Peyer's patch (tissue), 4 donors: Measurements from ENCODE around the gene SNN. TPM values are rescaled to one million over a fixed set of nuclear protein-coding genes. Genes with fewer than 3 reads are reported as not detected.

Source experiments
- DNase-seq, 3 donors: peaks; one replicate each; pipeline ENCODE4 v3.0.0-alpha.2; 2017 to 2019
- H3K27ac ChIP-seq, 4 donors: fragments of 200-600 bp; sonication (generic); one replicate each; pipeline ENCODE4 v1.5.1; 2016 to 2019
- H3K27me3 ChIP-seq, 2 donors: fragments of 200-600 bp; sonication (generic); one replicate each; pipeline ENCODE4 v1.5.1; 2019
- H3K36me3 ChIP-seq, 3 donors: fragments of 200-600 bp; sonication (generic); one replicate each; pipeline ENCODE4 v1.5.1; 2016 to 2019
- H3K4me1 ChIP-seq, 4 donors: fragments of 200-600 bp; sonication (generic); one replicate each; pipeline ENCODE4 v1.5.1; 2016 to 2019
- H3K4me3 ChIP-seq, 4 donors: fragments of 200-600 bp; sonication (generic); 1 replicate in 3 of 4; 2 replicates in 1 of 4; pipeline ENCODE4 v1.5.1; 2016 to 2019; ENCODE audit warnings: mild to moderate bottlenecking in 1 of 4
- H3K9me3 ChIP-seq, 4 donors: fragments of 200-600 bp; sonication (generic); one replicate each; pipeline ENCODE4 v1.5.1; 2016 to 2019; ENCODE audit warnings: mild to moderate bottlenecking in 1 of 4
- CTCF ChIP-seq, 6 experiments: fragments of 450-650 bp in 4 of 6; fragments of 200-600 bp in 2 of 6; sonication (generic) in 1 of 6; IDR thresholded peaks; one replicate each; pipeline ENCODE4 v1.5.1; 2017 to 2019; ENCODE audit warnings: antibody characterized with exemption in 6 of 6, mild to moderate bottlenecking in 3 of 6, moderate library complexity in 1 of 6
- POLR2A ChIP-seq, 2 donors: fragments of 450-650 bp; IDR thresholded peaks; one replicate each; pipeline ENCODE4 v1.5.1; 2017; ENCODE audit warnings: antibody characterized with exemption in 2 of 2, mild to moderate bottlenecking in 2 of 2, moderate library complexity in 2 of 2
- total RNA-seq, 4 donors: library from RNA; depleted of rRNA; stranded (reverse); fragments of >200 nt; gene quantifications; one replicate each; pipeline ENCODE4 v1.1.0, GENCODE V29; 2016

The SNN gene
- total RNA-seq, 4 donors from 2014 or later: 4.2 to 5.0 (median 4.5) TPM

GRCh38 chr16:11711662-11712061 lies 43.4 kb downstream of the SNN start:
- Histone ChIP-seq H3K27me3 (no peaks in the 10 kb centered on the region), H3K9me3 (no peaks in the 10 kb centered on the region), H3K27ac (no peak overlapping the region), H3K4me1 (peaks cover 0 to 6% (median 0%) of the 10 kb centered on the region in 4 donors), H3K4me3 (no peak overlapping the region), H3K36me3 (peaks cover 0 to 50% (median 0%) of the 10 kb centered on the region in 3 donors)
- no peak for DNase-seq
- TF ChIP-seq POLR2A (IDR thresholded peaks at IDR 0.05): no peak
- TF ChIP-seq CTCF (IDR thresholded peaks at IDR 0.05): no peak

- Histone ChIP-seq H3K9me3 (no peaks in the 10 kb centered on the region), H3K27ac (no peak overlapping the region), H3K27me3 (no peaks in the 10 kb centered on the region), H3K4me1 (peaks cover 0 to 6% (median 0%) of the 10 kb centered on the region in 4 donors), H3K4me3 (no peak overlapping the region), H3K36me3 (peaks cover 0 to 45% (median 0%) of the 10 kb centered on the region in 3 donors)
- TF ChIP-seq CTCF (IDR thresholded peaks at IDR 0.05): no peak
- TF ChIP-seq POLR2A (IDR thresholded peaks at IDR 0.05): no peak
- no peak for DNase-seq
Measured at GRCh38 chr16:11712122-11712521, 43.9 kb downstream of the SNN start.

GRCh38 chr16:11715246-11715947 lies 47.1 kb downstream of the SNN start:
- Histone ChIP-seq H3K4me1 (peaks cover 0 to 17% (median 0%) of the 10 kb centered on the region in 4 donors), H3K9me3 (no peaks in the 10 kb centered on the region), H3K27me3 (no peaks in the 10 kb centered on the region), H3K4me3 (no peak overlapping the region), H3K27ac (peak overlapping the region in 2 of 4 donors; percentile 11 to 34), H3K36me3 (peaks cover 0 to 38% (median 0%) of the 10 kb centered on the region in 3 donors)
- no peak for TF ChIP-seq POLR2A (IDR thresholded peaks at IDR 0.05)
- no peak for TF ChIP-seq CTCF (IDR thresholded peaks at IDR 0.05)
- no peak for DNase-seq

GRCh38 chr16:11716336-11716735 lies 48.1 kb downstream of the SNN start:
- TF ChIP-seq CTCF (IDR thresholded peaks at IDR 0.05): no peak
- TF ChIP-seq POLR2A (IDR thresholded peaks at IDR 0.05): no peak
- no peak for DNase-seq
- peak overlapping the region in 3 of 4 donors; percentile 11 to 44 (median 34) for H3K27ac ChIP-seq
- peaks cover 0 to 41% (median 0%) of the 10 kb centered on the region in 3 donors for H3K36me3 ChIP-seq
- no peak overlapping the region for H3K4me3 ChIP-seq
- H3K27me3 ChIP-seq: no peaks in the 10 kb centered on the region
- H3K9me3 ChIP-seq: no peaks in the 10 kb centered on the region
- peaks cover 0 to 17% (median 0%) of the 10 kb centered on the region in 4 donors for H3K4me1 ChIP-seq

- Histone ChIP-seq H3K27ac (no peak overlapping the region), H3K9me3 (no peaks in the 10 kb centered on the region), H3K4me1 (peaks cover 0 to 17% (median 0%) of the 10 kb centered on the region in 4 donors), H3K27me3 (no peaks in the 10 kb centered on the region), H3K36me3 (peaks cover 0 to 44% (median 0%) of the 10 kb centered on the region in 3 donors), H3K4me3 (no peak overlapping the region)
- no peak for DNase-seq
- TF ChIP-seq CTCF (IDR thresholded peaks at IDR 0.05): no peak
- no peak for TF ChIP-seq POLR2A (IDR thresholded peaks at IDR 0.05)
Measured at GRCh38 chr16:11717811-11718210, 49.6 kb downstream of the SNN start.
